Measurements from ENCODE around the gene ZNF583. TPM values are rescaled to one million over a fixed set of nuclear protein-coding genes. Genes with fewer than 3 reads are reported as not detected.

The ZNF583 gene
- total RNA-seq, 1 donor from 2014 or later = 7.0 TPM

GRCh38 chr19:56393119-56394012 is 10.8 kb upstream of the ZNF583 start, which contains the start of gene ZNF582:
ZNF582 (minus strand) TSS chr19:56393534; CDS start chr19:56391752, 1,782 bp downstream.
- peaks cover 48% of the 10 kb centered on the region for H3K36me3 ChIP-seq
- intact Hi-C loops (cut with micrococcal nuclease) = no loop called here
- TF ChIP-seq CTCF (IDR thresholded peaks at IDR 0.05; ENCODE audit: borderline replicate concordance) = peak; percentile 89
- H3K4me1 ChIP-seq = peaks cover 21% of the 10 kb centered on the region
- peaks cover 7% of the 10 kb centered on the region for H3K9me3 ChIP-seq (replicated peaks)
- peak within 1 kb of the TSS; percentile 97 for H3K27ac ChIP-seq (replicated peaks)
- peak; percentile 96 for DNase-seq
- no peaks in the 10 kb centered on the region for H3K27me3 ChIP-seq (ENCODE audit: low read depth)
- peak within 1 kb of the TSS; percentile 78 for H3K4me3 ChIP-seq

- H3K27me3 ChIP-seq (ENCODE audit: low read depth) = no peaks in the 10 kb centered on the region
- no peak overlapping the region for H3K4me3 ChIP-seq
- peaks cover 37% of the 10 kb centered on the region for H3K36me3 ChIP-seq
- no peak for DNase-seq
- peaks cover 36% of the 10 kb centered on the region for H3K9me3 ChIP-seq (replicated peaks)
- intact Hi-C loops (cut with micrococcal nuclease) = no loop called here
- peaks cover 13% of the 10 kb centered on the region for H3K4me1 ChIP-seq
- no peak for TF ChIP-seq CTCF (IDR thresholded peaks at IDR 0.05; ENCODE audit: borderline replicate concordance)
- H3K27ac ChIP-seq (replicated peaks) = no peak overlapping the region
Measured at GRCh38 chr19:56398809-56399208, 5.3 kb upstream of the ZNF583 start.

- TF ChIP-seq CTCF (IDR thresholded peaks at IDR 0.05; ENCODE audit: borderline replicate concordance) = no peak
- Histone ChIP-seq H3K27ac (replicated peaks) (no peak overlapping the region), H3K36me3 (peaks cover 37% of the 10 kb centered on the region), H3K4me1 (peaks cover 24% of the 10 kb centered on the region), H3K4me3 (no peak overlapping the region), H3K27me3 (ENCODE audit: low read depth) (no peaks in the 10 kb centered on the region), H3K9me3 (replicated peaks) (peaks cover 33% of the 10 kb centered on the region)
- intact Hi-C loops (cut with micrococcal nuclease) = no loop called here
- DNase-seq = no peak
Measured at GRCh38 chr19:56400485-56400884, 3.6 kb upstream of the ZNF583 start.

- Histone ChIP-seq H3K36me3 (peaks cover 43% of the 10 kb centered on the region), H3K27me3 (ENCODE audit: low read depth) (no peaks in the 10 kb centered on the region), H3K27ac (replicated peaks) (peak overlapping the region; percentile 98), H3K4me1 (peaks cover 24% of the 10 kb centered on the region), H3K4me3 (peak overlapping the region; percentile 79), H3K9me3 (replicated peaks) (peaks cover 57% of the 10 kb centered on the region)
- no peak for TF ChIP-seq CTCF (IDR thresholded peaks at IDR 0.05; ENCODE audit: borderline replicate concordance)
- intact Hi-C loops (cut with micrococcal nuclease) = no loop called here
- DNase-seq = no peak
Measured at GRCh38 chr19:56403261-56403660, 871 bp upstream of the ZNF583 start.

- peak overlapping the region; percentile 98 for H3K27ac ChIP-seq (replicated peaks)
- H3K9me3 ChIP-seq (replicated peaks) = peaks cover 66% of the 10 kb centered on the region
- intact Hi-C loops (cut with micrococcal nuclease) = no loop called here
- TF ChIP-seq CTCF (IDR thresholded peaks at IDR 0.05; ENCODE audit: borderline replicate concordance) = no peak
- no peaks in the 10 kb centered on the region for H3K27me3 ChIP-seq (ENCODE audit: low read depth)
- H3K36me3 ChIP-seq = peaks cover 44% of the 10 kb centered on the region
- no peak for DNase-seq
- peak overlapping the region; percentile 79 for H3K4me3 ChIP-seq
- H3K4me1 ChIP-seq = peaks cover 24% of the 10 kb centered on the region
Measured at GRCh38 chr19:56404705-56405056, 549 bp downstream of the ZNF583 start.

All from left ventricle myocardium inferior (tissue), 1 donor.